Body of pancreas (tissue), 4 donors: ENCODE measurements around the gene SBK1. TPM values are rescaled to one million over a fixed set of nuclear protein-coding genes. Genes with fewer than 3 reads are reported as not detected.

Experiments
- ATAC-seq: fragments of 150-250 bp; one replicate; pipeline ENCODE4 v1.9.1; 2016
- DNase-seq, 4 donors: peaks; one replicate each; pipeline ENCODE4 v3.0.0-alpha.2; 2019
- H3K27ac ChIP-seq, 4 donors: fragments of 200-600 bp; sonication (generic); 1 replicate in 3 of 4; 2 replicates in 1 of 4; pipeline versions ENCODE4 v1.5.1 to v1.6.1; 2016 to 2019; ENCODE audit warnings: mild to moderate bottlenecking in 1 of 4, mixed read lengths in 1 of 4, moderate library complexity in 1 of 4
- H3K27me3 ChIP-seq, 2 donors: fragments of 200-600 bp; sonication (generic); one replicate each; pipeline ENCODE4 v1.6.0; 2016; ENCODE audit warnings: mild to moderate bottlenecking in 1 of 2
- H3K36me3 ChIP-seq, 2 donors: fragments of 200-600 bp; sonication (generic); replicated peaks in 1 of 2; 2 replicates each; pipeline ENCODE4 v1.5.1; 2016; ENCODE audit warnings: low read depth in 2 of 2; ENCODE audit not compliant: insufficient read depth in 1 of 2
- H3K4me1 ChIP-seq: fragments of 200-600 bp; sonication (generic); one replicate; pipeline ENCODE4 v1.6.0; 2016
- H3K4me3 ChIP-seq, 2 donors: fragments of 200-600 bp; sonication (generic); 1 replicate in 1 of 2; 2 replicates in 1 of 2; pipeline ENCODE4 v1.5.1; 2016 to 2019
- H3K9me3 ChIP-seq, 3 donors: fragments of 200-600 bp; sonication (generic); 1 replicate in 2 of 3; 2 replicates in 1 of 3; pipeline ENCODE4 v1.5.1; 2016
- CTCF ChIP-seq, 7 experiments: fragments of 450-650 bp in 4 of 7; fragments of 200-600 bp in 3 of 7; sonication (generic) in 3 of 7; IDR thresholded peaks; one replicate each; pipeline ENCODE4 v1.5.1; 2016 to 2019; ENCODE audit warnings: antibody characterized with exemption in 7 of 7
- POLR2A ChIP-seq, 3 donors: fragments of 450-650 bp; IDR thresholded peaks; one replicate each; pipeline ENCODE4 v1.6.1; 2016; ENCODE audit warnings: antibody characterized with exemption in 3 of 3, mild to moderate bottlenecking in 2 of 3
- WGBS, 2 donors: methylation state at CpG; one replicate each; pipeline ENCODE4 v1.1.5; 2017; 5-methylcytosine and 5-hydroxymethylcytosine counted together
- intact Hi-C: fragments of 100-400 bp; cut with DNase I; formaldehyde crosslinking; loops from one replicate; pipeline ENCODE4 v1.15.1; 2023
- total RNA-seq, 2 donors: library from RNA; depleted of rRNA; stranded (reverse); fragments of >200 nt; gene quantifications; one replicate each; pipeline ENCODE4 v1.1.0, GENCODE V29; 2016

Gene SBK1
- total RNA-seq, 2 donors from 2014 or later, result 1.3 to 2.6 TPM

- intact Hi-C loops, result no loop called here
- 100% methylated on average over 1 of the region's 1 CpG; no CpG with 5 or more reads in 1 of the 2 donors for WGBS, 2 donors
- no peak overlapping the region for H3K4me3 ChIP-seq
- no peak overlapping the region for H3K27ac ChIP-seq
- TF ChIP-seq CTCF (IDR thresholded peaks at IDR 0.05) (no peak), POLR2A (IDR thresholded peaks at IDR 0.05) (no peak)
- H3K4me1 ChIP-seq, result peaks cover 12% of the 10 kb centered on the region
- no peaks in the 10 kb centered on the region for H3K9me3 ChIP-seq
- ATAC-seq, result no peak
- no peak for DNase-seq
- H3K27me3 ChIP-seq, result peaks cover 0 to 8% of the 10 kb centered on the region in 2 donors
- no peaks in the 10 kb centered on the region for H3K36me3 ChIP-seq
These were observed 32.1 kb upstream of the SBK1 start for GRCh38 chr16:28260193-28260592.

GRCh38 chr16:28261942-28262341 lies 30.4 kb upstream of the SBK1 start:
- peaks cover 12% of the 10 kb centered on the region for H3K4me1 ChIP-seq
- H3K27ac ChIP-seq, result no peak overlapping the region
- intact Hi-C loops, result no loop called here
- no peaks in the 10 kb centered on the region for H3K36me3 ChIP-seq
- DNase-seq, result peak in 1 of 4 donors; percentile 15
- no peak for ATAC-seq
- no peak overlapping the region for H3K4me3 ChIP-seq
- TF ChIP-seq CTCF (IDR thresholded peaks at IDR 0.05) (no peak), POLR2A (IDR thresholded peaks at IDR 0.05) (no peak)
- 42% methylated on average over 4 of the region's 4 CpGs; no CpG with 5 or more reads in 1 of the 2 donors for WGBS, 2 donors
- H3K27me3 ChIP-seq, result peaks cover 0 to 8% of the 10 kb centered on the region in 2 donors
- H3K9me3 ChIP-seq, result no peaks in the 10 kb centered on the region

GRCh38 chr16:28263305-28263704 lies 29.0 kb upstream of the SBK1 start:
- intact Hi-C loops, result no loop called here
- TF ChIP-seq CTCF (IDR thresholded peaks at IDR 0.05) (no peak), POLR2A (IDR thresholded peaks at IDR 0.05) (no peak)
- peaks cover 0 to 8% of the 10 kb centered on the region in 2 donors for H3K27me3 ChIP-seq
- H3K4me3 ChIP-seq, result no peak overlapping the region
- DNase-seq (no peak), ATAC-seq (no peak)
- 50 to 57% methylated on average over 6 of the region's 7 CpGs for WGBS, 2 donors
- no peaks in the 10 kb centered on the region for H3K36me3 ChIP-seq
- no peaks in the 10 kb centered on the region for H3K9me3 ChIP-seq
- H3K4me1 ChIP-seq, result peaks cover 9% of the 10 kb centered on the region
- no peak overlapping the region for H3K27ac ChIP-seq

DNA sequence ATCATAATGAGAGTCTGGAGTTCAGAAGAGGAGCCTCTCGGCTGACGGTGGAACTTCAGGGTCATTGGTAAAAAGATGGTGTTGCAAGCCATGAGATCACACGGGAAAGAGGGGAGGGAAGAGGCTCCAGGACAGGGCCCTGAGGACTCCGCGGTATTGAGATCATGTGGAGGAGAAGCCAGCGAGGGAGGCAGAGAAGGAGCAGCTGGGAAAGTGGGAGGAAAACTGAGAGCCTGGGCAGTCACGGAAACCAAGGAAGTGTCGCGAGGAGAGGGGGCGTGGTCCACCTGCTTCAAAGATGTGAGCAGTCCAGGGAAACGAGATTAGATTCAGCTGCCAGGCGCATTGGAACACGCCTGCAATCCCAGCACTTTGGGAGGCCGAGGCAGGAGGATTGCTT lies 27.7 kb upstream of the SBK1 start:
- Histone ChIP-seq H3K4me3 (no peak overlapping the region), H3K4me1 (no peaks in the 10 kb centered on the region), H3K9me3 (no peaks in the 10 kb centered on the region), H3K27ac (no peak overlapping the region), H3K27me3 (no peaks in the 10 kb centered on the region), H3K36me3 (no peaks in the 10 kb centered on the region)
- ATAC-seq (no peak), DNase-seq (peak in 3 of 4 donors; percentile 32 to 60 (median 59))
- 30 to 32% methylated on average over 14 of the region's 14 CpGs for WGBS, 2 donors
- intact Hi-C loops, result no loop called here
- no peak for TF ChIP-seq CTCF (IDR thresholded peaks at IDR 0.05)
- no peak for TF ChIP-seq POLR2A (IDR thresholded peaks at IDR 0.05)

DNA sequence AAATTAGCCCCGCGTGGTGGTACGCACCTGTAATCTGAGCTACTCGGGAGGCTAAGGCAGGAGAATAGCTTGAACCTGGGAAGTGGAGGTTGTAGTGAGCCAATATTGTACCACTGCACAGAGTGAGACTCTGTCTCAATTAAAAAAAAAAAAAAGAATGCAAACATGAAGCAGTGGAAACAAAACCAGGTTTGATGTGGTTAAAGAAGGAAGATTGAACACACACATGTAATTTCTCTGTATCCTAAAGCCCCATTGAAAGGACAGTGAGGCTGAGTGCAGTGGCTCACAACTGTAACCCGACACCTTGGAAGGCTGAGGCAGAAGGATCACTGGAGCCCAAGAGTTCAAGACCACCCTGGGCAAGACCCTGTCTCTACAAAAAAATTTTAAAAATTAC lies 26.5 kb upstream of the SBK1 start:
- TF ChIP-seq POLR2A (IDR thresholded peaks at IDR 0.05), result no peak
- no peak for TF ChIP-seq CTCF (IDR thresholded peaks at IDR 0.05)
- no peaks in the 10 kb centered on the region for H3K9me3 ChIP-seq
- no peaks in the 10 kb centered on the region for H3K4me1 ChIP-seq
- intact Hi-C loops, result no loop called here
- no peak overlapping the region for H3K27ac ChIP-seq
- ATAC-seq, result no peak
- H3K4me3 ChIP-seq, result no peak overlapping the region
- DNase-seq, result no peak
- no peaks in the 10 kb centered on the region for H3K36me3 ChIP-seq
- 88% methylated on average over 5 of the region's 5 CpGs for WGBS, 2 donors
- H3K27me3 ChIP-seq, result no peaks in the 10 kb centered on the region
